ENCODE results near the gene NME3.

The NME3 gene

DNA sequence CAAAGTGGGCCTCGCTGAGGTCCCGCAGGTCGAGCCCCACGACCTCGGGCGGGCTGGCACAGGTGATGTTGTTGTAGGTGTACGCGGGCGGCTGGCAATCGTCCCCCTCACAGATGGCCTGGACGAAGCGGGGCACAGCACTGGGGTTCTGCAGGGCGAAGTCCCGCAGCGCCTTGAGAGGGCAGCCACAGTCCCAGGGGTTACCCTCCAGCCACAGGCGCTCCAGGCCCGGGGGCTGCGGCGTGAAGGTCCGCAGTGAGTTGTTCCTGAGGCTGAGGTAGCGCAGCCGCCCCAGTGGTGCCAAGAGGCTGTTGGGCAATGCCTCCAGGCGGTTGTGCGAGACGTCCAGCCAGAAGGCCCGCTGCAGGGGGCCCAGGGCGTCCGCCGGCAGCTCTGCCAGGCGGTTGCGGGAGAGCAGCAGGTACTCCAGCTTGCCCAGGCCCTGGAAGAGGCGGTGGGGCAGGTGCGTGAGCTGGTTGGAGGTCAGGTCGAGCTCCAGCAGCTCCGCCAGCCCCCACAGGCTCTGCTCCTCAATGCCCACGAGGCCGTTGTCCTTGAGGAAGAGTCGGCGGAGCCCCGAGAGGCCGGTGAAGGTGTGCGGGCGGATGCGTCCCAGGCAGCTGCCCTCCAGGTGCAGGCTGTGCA, 19.4 kb upstream of the NME3 start:
- no peak for DNase-seq (ENCODE audit: low spot score)
- ChIA-PET POLR2A (ENCODE audit: low non-redundant PET) (no interaction called here), CTCF (interaction anchor here (0.8 kb wide), 1 partner anchor 1006 kb away, joined by 3 read pairs; no protein-coding TSS in a partner anchor)
- H3K27ac ChIP-seq, result 0 out of 2 replicates have a peak overlapping the region, but pooled peaks have one; percentile 5
- TF ChIP-seq, protein P1, sequence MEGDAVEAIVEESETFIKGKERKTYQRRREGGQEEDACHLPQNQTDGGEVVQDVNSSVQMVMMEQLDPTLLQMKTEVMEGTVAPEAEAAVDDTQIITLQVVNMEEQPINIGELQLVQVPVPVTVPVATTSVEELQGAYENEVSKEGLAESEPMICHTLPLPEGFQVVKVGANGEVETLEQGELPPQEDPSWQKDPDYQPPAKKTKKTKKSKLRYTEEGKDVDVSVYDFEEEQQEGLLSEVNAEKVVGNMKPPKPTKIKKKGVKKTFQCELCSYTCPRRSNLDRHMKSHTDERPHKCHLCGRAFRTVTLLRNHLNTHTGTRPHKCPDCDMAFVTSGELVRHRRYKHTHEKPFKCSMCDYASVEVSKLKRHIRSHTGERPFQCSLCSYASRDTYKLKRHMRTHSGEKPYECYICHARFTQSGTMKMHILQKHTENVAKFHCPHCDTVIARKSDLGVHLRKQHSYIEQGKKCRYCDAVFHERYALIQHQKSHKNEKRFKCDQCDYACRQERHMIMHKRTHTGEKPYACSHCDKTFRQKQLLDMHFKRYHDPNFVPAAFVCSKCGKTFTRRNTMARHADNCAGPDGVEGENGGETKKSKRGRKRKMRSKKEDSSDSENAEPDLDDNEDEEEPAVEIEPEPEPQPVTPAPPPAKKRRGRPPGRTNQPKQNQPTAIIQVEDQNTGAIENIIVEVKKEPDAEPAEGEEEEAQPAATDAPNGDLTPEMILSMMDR (conservative IDR thresholded peaks at IDR 0.05; ENCODE audit: low read depth), result no peak

GRCh38 chr16:1790261-1790610, 18.9 kb upstream of the NME3 start:
- CTCF ChIA-PET, result no interaction called here
- POLR2A ChIA-PET (ENCODE audit: low non-redundant PET), result no interaction called here
- DNase-seq (ENCODE audit: low spot score), result no peak
- H3K27ac ChIP-seq, result no peak overlapping the region
- TF ChIP-seq, protein P1 (conservative IDR thresholded peaks at IDR 0.05; ENCODE audit: low read depth), result no peak

DNA sequence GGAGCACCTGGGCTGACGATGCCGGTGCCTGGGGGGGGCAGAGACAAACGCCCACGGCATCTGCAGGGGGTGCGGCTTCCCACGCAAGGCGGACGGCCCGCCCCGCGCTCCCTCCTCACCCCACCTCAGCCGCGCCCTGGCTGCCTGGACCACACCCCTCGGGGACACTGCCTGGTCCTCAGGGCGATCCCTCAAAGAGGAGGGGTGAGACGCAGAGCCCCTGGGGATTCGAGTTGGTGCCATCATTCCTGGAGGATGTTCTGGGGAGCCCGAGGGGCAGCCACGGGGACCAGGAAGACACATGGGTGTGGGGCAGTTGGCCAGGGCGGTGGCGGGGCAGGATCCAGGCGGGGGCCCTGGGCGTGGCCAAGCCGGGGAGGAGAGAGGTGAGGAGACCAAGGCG, 18.3 kb upstream of the NME3 start:
- peak overlapping the region; percentile 60 for H3K27ac ChIP-seq
- ChIA-PET CTCF (no interaction called here), POLR2A (ENCODE audit: low non-redundant PET) (no interaction called here)
- DNase-seq (ENCODE audit: low spot score), result no peak
- TF ChIP-seq, protein P1 (conservative IDR thresholded peaks at IDR 0.05; ENCODE audit: low read depth), result no peak

GRCh38 chr16:1788708-1789100, 17.4 kb upstream of the NME3 start:
- DNase-seq (ENCODE audit: low spot score), result no peak
- H3K27ac ChIP-seq, result peak overlapping the region; percentile 60
- TF ChIP-seq, protein P1 (conservative IDR thresholded peaks at IDR 0.05; ENCODE audit: low read depth), result no peak
- ChIA-PET POLR2A (ENCODE audit: low non-redundant PET) (no interaction called here), CTCF (interaction anchor here (0.7 kb wide), 1 partner anchor 35 kb away, joined by 3 read pairs; no protein-coding TSS in a partner anchor)

- ChIA-PET CTCF (no interaction called here), POLR2A (ENCODE audit: low non-redundant PET) (no interaction called here)
- TF ChIP-seq, protein P1 (conservative IDR thresholded peaks at IDR 0.05; ENCODE audit: low read depth), result no peak
- peak overlapping the region; percentile 60 for H3K27ac ChIP-seq
- DNase-seq (ENCODE audit: low spot score), result no peak
Observed at GRCh38 chr16:1788095-1788707, 16.9 kb upstream of the NME3 start.

GRCh38 chr16:1787322-1788094, 16.2 kb upstream of the NME3 start:
- ChIA-PET POLR2A (ENCODE audit: low non-redundant PET) (no interaction called here), CTCF (no interaction called here)
- TF ChIP-seq, protein P1 (conservative IDR thresholded peaks at IDR 0.05; ENCODE audit: low read depth), result no peak
- DNase-seq (ENCODE audit: low spot score), result no peak
- peak overlapping the region; percentile 60; the same call in 1 of the 2 replicates for H3K27ac ChIP-seq
